NCI-H1694 (cell line): ENCODE measurements around the gene HOXD4.

Source experiments
- DNase-seq: peaks from one replicate; lab custom pipeline; 2025; lab: John Stamatoyannopoulos, UW

HOXD4 gene

DNA sequence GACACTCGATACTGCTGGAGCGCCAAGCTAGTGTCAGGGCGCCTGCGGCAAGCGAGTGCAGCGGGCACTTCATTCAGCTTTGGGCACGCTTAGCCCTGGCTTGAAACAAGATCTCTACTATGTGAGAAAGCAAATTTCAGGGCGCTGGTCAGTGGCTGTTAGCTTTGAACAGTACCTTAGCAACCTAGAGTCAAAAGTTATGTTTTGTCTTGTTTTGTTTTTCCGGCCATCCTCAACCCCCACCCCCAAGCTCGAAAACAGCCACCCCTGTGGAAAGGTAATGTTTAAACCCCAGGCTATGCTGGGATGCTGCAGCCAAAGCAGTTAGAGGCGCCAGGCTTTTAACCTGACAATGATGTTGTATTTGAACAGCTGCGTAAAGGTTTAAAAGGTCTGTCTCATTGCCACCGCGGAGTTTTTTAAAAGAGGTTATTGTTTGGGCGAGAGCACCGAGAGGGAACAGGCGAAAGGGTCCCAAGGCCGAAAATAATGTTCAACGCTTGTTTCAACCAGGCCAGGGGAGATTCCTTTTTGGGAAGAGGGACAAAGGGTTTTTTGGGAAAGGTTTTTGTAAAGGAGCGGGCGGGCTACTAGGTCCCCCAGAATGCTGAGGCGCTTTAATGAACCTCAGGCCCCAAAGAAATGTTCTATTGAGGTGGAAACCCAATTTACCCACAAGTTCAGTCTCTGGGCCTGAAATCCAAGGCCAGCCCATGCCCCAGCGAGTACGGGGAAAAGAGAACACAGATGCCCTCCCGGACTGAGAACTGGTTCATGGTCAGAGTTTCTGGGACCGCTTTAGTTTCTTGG is 37.0 kb upstream of the HOXD4 start:
- DNase-seq, result no peak

DNA sequence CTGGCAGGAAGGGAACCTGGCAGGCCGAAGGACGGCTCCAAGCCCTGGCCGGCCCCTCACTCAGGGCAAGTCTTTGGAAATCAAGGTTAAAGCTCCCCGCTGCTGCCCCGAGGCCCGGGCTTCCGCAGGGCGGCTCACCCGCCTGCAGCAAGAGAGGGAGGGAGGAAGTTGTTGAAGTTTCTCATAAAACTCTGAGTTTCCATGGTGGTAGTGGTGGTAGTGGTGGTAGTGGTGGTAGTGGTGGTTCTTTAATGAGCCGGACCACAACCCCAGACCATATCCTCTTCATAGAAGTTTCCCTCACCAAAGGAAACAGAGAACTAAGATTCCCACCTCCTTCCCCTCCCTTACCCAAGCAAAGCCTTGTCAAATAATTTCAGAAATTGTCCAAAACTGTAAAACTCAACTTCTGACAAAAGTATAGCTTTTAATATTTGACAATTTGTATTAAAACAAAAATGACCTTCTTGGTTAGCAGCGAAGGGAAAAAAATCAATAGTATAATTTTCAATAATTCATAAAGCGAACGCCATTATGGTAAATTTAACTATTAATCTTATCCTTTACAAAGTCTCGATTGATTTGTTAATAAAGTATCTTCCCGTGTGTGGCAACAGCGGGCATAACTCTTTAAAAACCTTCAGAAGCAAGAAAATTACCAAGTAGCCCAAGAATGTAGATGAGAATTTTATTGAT is 36.3 kb upstream of the HOXD4 start:
- DNase-seq, result no peak

DNA sequence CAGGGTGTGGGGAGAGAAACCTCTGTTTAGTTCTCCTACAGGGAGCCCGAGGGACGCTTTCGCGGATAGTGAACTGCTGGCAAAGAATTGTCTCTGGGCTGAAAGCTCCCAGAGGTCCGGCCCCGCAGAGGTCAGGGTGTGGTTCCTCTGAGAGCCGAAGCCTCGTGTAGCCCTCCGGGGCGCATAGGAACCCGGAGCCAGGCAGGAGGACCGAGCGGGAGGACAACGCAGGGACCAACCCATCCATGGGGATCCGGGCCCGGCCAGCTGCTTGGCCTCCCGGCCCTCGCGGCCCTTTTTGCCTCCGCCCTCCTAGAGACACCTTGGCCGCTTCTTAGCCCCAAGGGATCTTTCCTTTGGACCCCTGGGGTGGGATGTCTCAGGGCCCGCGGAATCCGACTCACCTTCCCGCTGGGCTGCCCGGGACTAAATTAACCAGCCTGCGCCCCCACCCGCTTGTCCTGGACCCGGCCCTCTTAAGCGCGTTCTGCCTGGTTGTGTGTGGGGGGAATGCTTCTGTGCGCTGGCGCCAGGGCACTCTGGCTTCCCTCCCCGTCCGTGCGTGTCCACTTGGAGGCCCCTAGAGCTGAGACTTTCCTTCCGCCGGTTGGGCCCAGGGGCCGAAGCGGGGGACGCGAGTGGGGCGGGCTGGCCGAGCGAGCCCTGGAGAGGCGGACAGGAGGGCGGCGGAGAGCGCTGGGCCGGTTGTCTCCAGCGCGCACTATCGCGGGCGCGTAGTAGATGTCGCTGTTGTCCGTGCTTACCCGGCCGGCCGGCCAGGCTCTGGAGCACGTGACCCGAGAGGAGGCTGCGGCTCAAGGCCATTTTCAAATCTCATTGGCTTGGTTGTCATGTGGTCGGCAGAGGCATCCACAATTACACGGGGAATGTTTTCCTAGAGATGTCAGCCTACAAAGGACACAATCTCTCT is 35.2 kb upstream of the HOXD4 start, which contains the start of gene HOXD10:
TSS of gene HOXD10 (plus strand) at position 896 of the 931 bp plus-strand sequence. CDS start 56 bp downstream, outside the sequence.
- DNase-seq, result no peak

- DNase-seq, result no peak
Measured at GRCh38 chr2:176117162-176117822, 34.1 kb upstream of the HOXD4 start.

DNA sequence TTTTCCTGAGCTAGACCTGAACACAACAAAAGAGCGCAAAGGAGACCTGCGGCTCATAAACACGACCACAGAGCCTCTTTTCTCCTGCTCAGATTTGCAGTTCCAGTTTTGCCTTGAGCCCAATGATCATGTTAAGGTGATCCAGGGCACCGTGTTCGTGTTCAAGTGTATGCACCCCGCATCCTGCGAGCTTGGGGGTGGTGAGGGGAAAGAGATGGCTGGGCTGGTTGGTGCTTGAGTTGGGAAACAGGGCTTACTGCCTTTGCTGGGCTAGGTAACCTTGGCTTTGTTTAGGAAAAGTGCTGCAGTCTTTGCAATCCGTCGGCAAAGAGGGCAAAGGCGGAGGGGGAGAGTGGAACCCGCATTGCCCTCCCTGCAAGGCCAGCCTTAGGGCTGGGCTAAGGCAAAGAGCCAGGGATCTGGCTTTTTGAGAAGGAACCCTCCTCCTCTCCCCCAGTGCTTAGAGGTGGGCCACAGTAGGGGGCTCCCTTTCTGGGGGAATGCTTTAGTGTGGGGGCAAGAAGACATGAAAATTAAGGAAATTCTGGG is 33.5 kb upstream of the HOXD4 start:
- DNase-seq, result no peak

- DNase-seq, result no peak
Measured at GRCh38 chr2:176118601-176119339, 32.6 kb upstream of the HOXD4 start.

DNA sequence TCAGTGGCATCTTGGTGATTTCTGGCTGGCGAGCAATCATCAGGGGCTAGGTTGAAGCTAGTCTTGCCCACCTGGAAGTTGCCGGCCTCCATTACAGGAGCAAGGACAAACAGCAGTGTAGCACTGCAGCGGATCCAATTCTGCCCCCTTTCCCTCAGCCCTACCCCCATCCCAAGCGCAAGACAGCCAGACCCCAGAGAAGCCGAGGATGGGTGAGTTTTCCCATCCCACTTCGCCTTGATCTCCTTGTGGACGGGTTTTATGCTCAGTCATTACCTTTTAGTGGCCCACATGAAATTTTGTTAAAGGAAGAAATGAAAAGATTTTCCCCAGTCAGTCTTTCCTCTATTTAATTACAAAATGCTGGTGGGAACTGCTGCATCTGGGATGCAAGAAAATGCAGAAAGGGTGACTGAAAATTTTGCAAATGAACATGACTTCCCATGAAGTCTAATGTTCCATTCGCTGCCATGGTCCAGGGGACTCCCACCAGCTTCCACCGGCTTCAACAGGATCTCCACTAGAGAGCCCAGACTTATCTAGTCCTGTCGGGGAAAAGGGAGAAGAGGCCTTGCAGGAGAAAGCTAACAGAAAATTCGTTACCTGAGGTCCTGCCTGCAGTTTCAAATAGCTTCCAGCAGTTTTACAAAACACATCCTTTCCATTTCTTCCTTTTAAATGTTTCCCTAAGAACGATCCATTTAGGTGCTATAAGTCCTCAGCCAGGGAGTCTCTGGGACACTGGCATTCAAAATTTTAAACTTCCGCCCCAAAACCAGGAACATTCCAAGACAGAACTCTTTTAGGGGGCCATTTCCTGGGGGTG is 30.8 kb upstream of the HOXD4 start:
- no peak for DNase-seq

DNA sequence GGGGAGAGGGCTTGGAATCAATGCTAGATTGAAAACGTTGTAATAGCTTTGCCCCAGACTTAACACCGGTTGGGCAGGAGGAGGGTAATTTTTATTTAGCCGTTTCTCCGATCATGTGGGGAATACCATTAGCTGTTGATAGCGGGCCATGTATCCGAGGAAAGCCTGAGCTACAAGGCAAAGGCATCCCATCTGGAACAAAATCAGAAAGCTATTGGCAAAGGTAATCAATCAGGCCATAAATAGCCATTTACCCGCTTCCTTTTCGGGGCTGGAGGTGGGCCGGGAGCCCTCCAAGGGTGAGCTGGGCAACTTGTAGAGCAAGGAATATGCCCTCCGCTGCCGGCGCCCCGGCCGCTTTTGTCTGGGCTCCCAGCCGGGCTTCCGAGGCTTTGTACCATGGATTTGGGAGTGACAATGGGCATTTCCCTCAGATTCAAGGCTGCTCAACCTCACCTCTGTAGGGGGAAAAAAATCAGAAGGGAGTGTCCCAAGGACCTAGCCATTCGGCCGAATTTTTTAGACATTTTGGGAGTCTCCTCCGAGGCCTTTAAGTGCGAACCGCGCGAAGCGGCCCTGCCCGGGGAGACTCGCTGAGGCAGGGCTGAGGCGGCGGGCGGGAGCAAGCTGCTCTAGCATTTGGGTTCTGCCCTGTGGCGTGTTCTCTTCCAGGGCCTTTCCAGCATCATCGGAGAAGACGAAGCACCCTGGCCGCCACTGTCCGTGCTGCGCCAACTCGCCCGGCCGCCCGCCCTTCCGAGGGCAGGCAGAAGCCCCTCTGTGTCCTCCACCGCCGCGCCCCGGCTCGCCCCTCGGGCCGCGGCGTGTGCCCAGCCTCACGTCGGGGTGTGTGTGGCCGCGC is 29.9 kb upstream of the HOXD4 start:
- no peak for DNase-seq

GRCh38 chr2:176122052-176122682 is 29.2 kb upstream of the HOXD4 start:
- no peak for DNase-seq

DNA sequence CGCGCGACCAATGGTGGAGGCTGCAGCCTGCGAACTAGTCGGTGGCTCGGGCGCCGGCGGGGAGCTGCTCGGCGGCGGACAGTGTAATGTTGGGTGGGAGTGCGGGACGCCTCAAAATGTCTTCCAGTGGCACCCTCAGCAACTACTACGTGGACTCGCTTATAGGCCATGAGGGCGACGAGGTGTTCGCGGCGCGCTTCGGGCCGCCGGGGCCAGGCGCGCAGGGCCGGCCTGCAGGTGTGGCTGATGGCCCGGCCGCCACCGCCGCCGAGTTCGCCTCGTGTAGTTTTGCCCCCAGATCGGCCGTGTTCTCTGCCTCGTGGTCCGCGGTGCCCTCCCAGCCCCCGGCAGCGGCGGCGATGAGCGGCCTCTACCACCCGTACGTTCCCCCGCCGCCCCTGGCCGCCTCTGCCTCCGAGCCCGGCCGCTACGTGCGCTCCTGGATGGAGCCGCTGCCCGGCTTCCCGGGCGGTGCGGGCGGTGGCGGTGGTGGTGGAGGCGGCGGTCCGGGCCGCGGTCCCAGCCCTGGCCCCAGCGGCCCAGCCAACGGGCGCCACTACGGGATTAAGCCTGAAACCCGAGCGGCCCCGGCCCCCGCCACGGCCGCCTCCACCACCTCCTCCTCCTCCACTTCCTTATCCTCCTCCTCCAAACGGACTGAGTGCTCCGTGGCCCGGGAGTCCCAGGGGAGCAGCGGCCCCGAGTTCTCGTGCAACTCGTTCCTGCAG is 28.5 kb upstream of the HOXD4 start, which contains the start of gene HOXD9:
TSS of gene HOXD9 (plus strand) at position 37 of the 728 bp plus-strand sequence. CDS start at position 87, 50 bp downstream.
- DNase-seq, result no peak

DNA sequence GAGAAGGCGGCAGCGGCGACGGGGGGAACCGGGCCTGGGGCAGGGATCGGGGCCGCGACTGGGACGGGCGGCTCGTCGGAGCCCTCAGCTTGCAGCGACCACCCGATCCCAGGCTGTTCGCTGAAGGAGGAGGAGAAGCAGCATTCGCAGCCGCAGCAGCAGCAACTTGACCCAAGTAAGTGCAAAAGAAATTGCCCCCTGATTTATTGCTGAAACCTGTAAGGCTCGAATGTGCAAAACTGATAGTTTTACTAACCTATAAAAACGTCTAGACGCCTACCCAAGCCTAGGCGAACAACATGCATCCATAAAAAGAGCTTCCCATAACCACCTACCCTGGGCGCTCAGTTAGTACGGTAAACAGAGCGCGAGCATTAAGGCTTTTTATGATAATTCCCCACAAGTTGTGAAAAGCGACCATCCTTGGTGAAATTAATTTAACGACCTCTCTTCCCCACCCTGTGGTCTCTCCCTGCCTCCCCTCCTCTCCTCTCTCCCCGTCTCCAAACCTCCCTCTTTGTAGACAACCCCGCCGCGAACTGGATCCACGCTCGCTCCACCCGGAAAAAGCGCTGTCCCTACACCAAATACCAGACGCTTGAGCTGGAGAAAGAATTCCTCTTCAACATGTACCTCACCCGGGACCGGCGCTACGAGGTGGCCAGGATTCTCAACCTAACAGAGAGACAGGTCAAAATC is 27.8 kb upstream of the HOXD4 start:
- DNase-seq, result no peak

DNA sequence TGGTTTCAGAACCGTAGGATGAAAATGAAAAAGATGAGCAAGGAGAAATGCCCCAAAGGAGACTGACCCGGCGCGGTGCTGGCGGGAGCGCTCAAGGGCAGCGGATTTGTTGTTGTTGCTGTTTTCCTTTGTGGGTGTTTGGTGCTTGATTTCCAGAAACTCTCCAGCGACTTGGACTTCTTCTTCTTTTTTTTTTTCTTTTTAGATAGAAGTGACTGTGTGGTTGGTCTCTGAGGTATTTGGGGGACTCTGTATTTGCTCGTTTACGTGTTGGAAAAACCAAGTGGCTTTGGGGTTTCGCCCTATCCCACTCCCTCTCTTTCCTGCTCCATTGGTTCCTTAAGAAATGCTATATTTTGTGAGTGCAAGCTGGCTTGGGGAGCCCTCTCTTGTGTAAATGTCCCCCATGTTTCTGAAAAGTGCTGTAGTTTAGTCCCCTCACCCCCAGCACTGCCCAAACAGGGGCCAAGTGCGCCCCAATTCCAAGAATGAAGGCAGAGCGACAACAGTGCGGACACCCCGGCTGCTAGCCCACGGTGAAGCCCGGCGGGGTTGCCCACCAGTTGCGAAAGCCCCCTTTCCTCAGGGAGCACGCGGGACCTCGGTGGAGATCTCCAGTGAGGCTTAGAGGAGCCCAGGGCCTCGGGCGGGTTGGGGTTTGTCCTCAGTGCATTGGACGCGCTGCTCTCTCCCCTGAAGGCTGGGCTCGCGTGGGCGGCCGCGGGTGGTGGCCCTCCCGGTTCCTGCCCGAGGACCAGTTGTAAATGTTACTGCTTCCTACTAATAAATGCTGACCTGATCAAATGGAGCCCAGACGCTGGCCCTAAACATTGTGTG is 27.0 kb upstream of the HOXD4 start:
- no peak for DNase-seq

DNA sequence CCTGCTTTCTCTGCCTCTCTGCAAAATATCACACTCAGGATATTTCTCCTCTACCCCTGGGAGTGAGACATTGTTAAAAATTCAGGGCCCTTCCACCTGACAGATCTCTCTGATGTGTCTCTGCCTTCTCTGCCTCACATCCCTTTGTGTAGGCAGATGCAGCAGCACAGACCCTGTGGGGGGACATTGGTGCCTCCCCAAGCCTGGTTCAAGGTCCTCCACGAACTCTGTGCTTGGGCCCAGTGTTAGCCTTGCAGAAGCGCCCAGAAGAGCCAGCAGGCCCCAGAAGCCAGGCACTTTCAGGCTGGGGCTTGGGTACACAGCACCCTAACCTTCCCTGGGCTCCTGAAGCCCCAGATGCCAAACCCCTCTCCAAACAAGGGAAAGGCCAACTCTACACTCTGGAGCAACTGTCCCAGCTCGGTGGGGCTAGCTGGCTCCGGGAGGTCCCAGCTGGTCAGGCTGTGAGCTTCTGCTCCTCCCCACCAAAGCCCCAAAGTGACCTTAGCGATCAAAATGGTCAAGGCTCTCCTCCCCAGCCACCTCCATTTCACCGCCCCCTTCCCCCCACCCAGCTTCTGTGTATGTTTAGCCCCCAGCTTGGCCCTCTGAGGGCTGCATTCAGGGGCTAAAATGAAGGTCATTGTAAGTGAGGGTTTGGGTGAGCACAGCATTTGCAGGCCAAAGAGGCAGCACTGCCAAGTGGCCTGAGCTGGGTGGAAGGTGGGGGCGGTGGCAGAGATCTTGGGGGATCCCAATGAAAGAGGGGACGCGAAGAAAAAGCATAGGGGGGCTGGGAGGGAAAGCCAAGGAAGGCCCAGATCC is 26.2 kb upstream of the HOXD4 start:
- no peak for DNase-seq

- no peak for DNase-seq
Measured at GRCh38 chr2:176125772-176126054, 25.6 kb upstream of the HOXD4 start.
